HCT116 (cell line): ENCODE data around the gene IL22RA1. TPM values are rescaled to one million over a fixed set of nuclear protein-coding genes. Genes with fewer than 3 reads are reported as not detected.
A peak's percentile ranks its signal among the peaks of the same experiment; 100 is the strongest.

ENCODE experiments used
- ATAC-seq: fragments of 200-7000 bp; cut with Tn5 transposase; 2 replicates; pipeline ENCODE4 v1.9.1; 2020; ENCODE audit warnings: mild to moderate bottlenecking, moderate library complexity
- BruUV-seq: library from RNA; stranded (reverse); fragments of 400-500 nt; replicated peaks from 2 replicates; lab custom pipeline; 2021; lab: Mats Ljungman, UMichigan
- CTCF ChIA-PET: fragments of 300-600 bp; sonication (Branson Sonifier 250); formaldehyde crosslinking; loops from one replicate; lab custom pipeline; 2021; ENCODE audit warnings: antibody characterized with exemption; lab: Charles Lee
- POLR2A ChIA-PET: fragments of 300-600, 350-600 bp; sonication (Branson Sonifier 250); formaldehyde crosslinking; loops from one replicate; lab custom pipeline; 2021; ENCODE audit warnings: antibody characterized with exemption; lab: Charles Lee
- RAD21 ChIA-PET, 2 experiments: fragments of 300-600 bp; sonication (Branson Sonifier 250); formaldehyde crosslinking; loops; one replicate each; lab custom pipeline; 2023; ENCODE audit warnings: low total read pairs in 2 of 2; ENCODE audit not compliant: uncharacterized antibody in 2 of 2, unreplicated experiment in 2 of 2, low non-redundant PET in 1 of 2; lab: Charles Lee
- DNase-seq: peaks from one replicate; pipeline ENCODE4 v3.0.0-alpha.2; 2010; ENCODE audit warnings: low read depth, low spot score
- H2AFZ ChIP-seq: fragments of 200-600 bp; shearing (Covaris generic), sonication (generic); 2 replicates; pipeline ENCODE4 v1.6.1; 2017; ENCODE audit warnings: low read depth, mixed run types, mixed read lengths, antibody characterized with exemption, low read length; ENCODE audit not compliant: poor library complexity, severe bottlenecking
- H3K27ac ChIP-seq: 2 replicates; pipeline ENCODE4 v1.5.1; 2012; ENCODE audit warnings: low read depth, low read length
- H3K27me3 ChIP-seq: fragments of 200-600 bp; sonication (generic); 2 replicates; pipeline ENCODE4 v1.6.1; 2016; ENCODE audit warnings: mixed run types, low read length, mixed read lengths; ENCODE audit not compliant: insufficient read depth
- H3K36me3 ChIP-seq, 2 experiments: fragments of 200-500 bp in 1 of 2; fragments of 200-600 bp in 1 of 2; sonication (Bioruptor generic) in 1 of 2; sonication (generic) in 1 of 2; 2 replicates each; pipeline versions ENCODE4 v1.5.1 to v1.6.1; 2014 to 2016; ENCODE audit warnings: low read length in 2 of 2, inconsistent platforms in 1 of 2, mixed read lengths in 1 of 2, mixed run types in 1 of 2; ENCODE audit not compliant: insufficient read depth in 2 of 2, control insufficient read depth in 1 of 2
- H3K4me1 ChIP-seq, 2 experiments: fragments of 200-600 bp in 1 of 2; sonication (generic) in 1 of 2; 2 replicates each; pipeline versions ENCODE4 v1.5.1 to v1.6.1; 2012 to 2017; ENCODE audit warnings: low read length in 2 of 2, inconsistent platforms in 1 of 2, mild to moderate bottlenecking in 1 of 2, mixed read lengths in 1 of 2, mixed run types in 1 of 2, moderate library complexity in 1 of 2; ENCODE audit not compliant: insufficient read depth in 2 of 2, control insufficient read depth in 1 of 2
- H3K4me2 ChIP-seq: fragments of 200-600 bp; sonication (generic); 2 replicates; pipeline ENCODE4 v1.6.1; 2017; ENCODE audit warnings: mixed run types, low read length, mixed read lengths
- H3K4me3 ChIP-seq, 2 experiments: fragments of 200-600 bp in 1 of 2; sonication (generic) in 1 of 2; replicated peaks in 1 of 2; 2 replicates each; pipeline ENCODE4 v1.5.1; 2011 to 2016; ENCODE audit warnings: low read length in 2 of 2, control low read depth in 1 of 2, low read depth in 1 of 2, mild to moderate bottlenecking in 1 of 2, mixed read lengths in 1 of 2, mixed run types in 1 of 2
- H3K79me2 ChIP-seq: fragments of 200-600 bp; sonication (generic); 2 replicates; pipeline ENCODE4 v1.6.1; 2017; ENCODE audit warnings: mild to moderate bottlenecking, mixed run types, low read length, moderate library complexity, mixed read lengths; ENCODE audit not compliant: insufficient read depth
- H3K9ac ChIP-seq: fragments of 200-600 bp; sonication (generic); 2 replicates; pipeline ENCODE4 v1.6.1; 2016; ENCODE audit warnings: low read length, mixed read lengths
- H3K9me2 ChIP-seq: fragments of 200-600 bp; sonication (generic), shearing (Covaris generic); 2 replicates; pipeline ENCODE4 v1.6.1; 2017; ENCODE audit warnings: mixed run types, mild to moderate bottlenecking, moderate library complexity; ENCODE audit not compliant: insufficient read depth
- H3K9me3 ChIP-seq, 2 experiments: fragments of 200-500 bp in 1 of 2; fragments of 200-600 bp in 1 of 2; sonication (Bioruptor generic) in 1 of 2; sonication (generic) in 1 of 2; 2 replicates each; pipeline ENCODE4 v1.6.1; 2014 to 2017; ENCODE audit warnings: low read length in 2 of 2, mixed read lengths in 2 of 2, inconsistent platforms in 1 of 2, low read depth in 1 of 2, mild to moderate bottlenecking in 1 of 2, mixed run types in 1 of 2, moderate library complexity in 1 of 2; ENCODE audit not compliant: control insufficient read depth in 1 of 2, insufficient read depth in 1 of 2
- H4K20me1 ChIP-seq: fragments of 200-600 bp; sonication (generic), shearing (Covaris generic); 2 replicates; pipeline ENCODE4 v1.6.1; 2017; ENCODE audit warnings: mixed run types, mild to moderate bottlenecking, moderate library complexity; ENCODE audit not compliant: insufficient read depth
- CBX3 ChIP-seq: IDR thresholded peaks from 2 replicates; pipeline ENCODE4 v1.6.1; 2012; ENCODE audit warnings: low read depth
- ELF1 ChIP-seq: IDR thresholded peaks from 2 replicates; pipeline ENCODE4 v1.6.1; 2012; ENCODE audit warnings: low read depth, borderline replicate concordance
- EZH2 ChIP-seq: fragments of 200-600 bp; sonication (generic); IDR thresholded peaks from 2 replicates; pipeline ENCODE4 v1.6.1; 2017; ENCODE audit warnings: antibody characterized with exemption, mixed run types
- JUND ChIP-seq: IDR thresholded peaks from 2 replicates; pipeline ENCODE4 v1.6.1; 2012
- POLR2AphosphoS5 ChIP-seq: IDR thresholded peaks from 2 replicates; pipeline ENCODE4 v1.6.1; 2011; ENCODE audit warnings: mild to moderate bottlenecking, low read depth, low read length, moderate library complexity
- RAD21 ChIP-seq: IDR thresholded peaks from 2 replicates; pipeline ENCODE4 v1.6.1; 2012; ENCODE audit warnings: low read depth, mild to moderate bottlenecking
- YY1 ChIP-seq: IDR thresholded peaks from 2 replicates; pipeline ENCODE4 v1.6.1; 2011; ENCODE audit warnings: low read length, low read depth, moderate library complexity, mild to moderate bottlenecking; ENCODE audit not compliant: insufficient replicate concordance; ENCODE audit errors: extremely low read depth
- ZFX ChIP-seq: fragments of 450-650 bp; IDR thresholded peaks from 2 replicates; pipeline ENCODE4 v1.6.1; 2017
- intact Hi-C: fragments of 100-400 bp; cut with micrococcal nuclease; formaldehyde crosslinking; loops from 2 replicates; pipeline ENCODE4 v1.10.0; 2022
- total RNA-seq: library from RNA; stranded (reverse); gene quantifications from one replicate; pipeline ENCODE4 v1.2.1, GENCODE V29; 2021; ENCODE audit not compliant: unreplicated experiment
- TF ChIP-seq, protein P1 (sequence below): IDR thresholded peaks from 2 replicates; pipeline ENCODE4 v1.6.1; 2012; ENCODE audit warnings: low read depth
- TF ChIP-seq, protein P2 (sequence below), 3 experiments: fragments of 200-600 bp in 1 of 3; sonication (generic) in 1 of 3; IDR thresholded peaks in 2 of 3; conservative IDR thresholded peaks in 1 of 3; 2 replicates each; pipeline ENCODE4 v1.5.1; 2012 to 2017; ENCODE audit warnings: low read depth in 2 of 3, low read length in 2 of 3, antibody characterized with exemption in 1 of 3, borderline replicate concordance in 1 of 3, control low read depth in 1 of 3, mild to moderate bottlenecking in 1 of 3, mixed read lengths in 1 of 3, mixed run types in 1 of 3, moderate library complexity in 1 of 3; ENCODE audit not compliant: insufficient read depth in 1 of 3
- TF ChIP-seq, protein P3 (sequence below): IDR thresholded peaks from 2 replicates; pipeline ENCODE4 v1.6.1; 2012

IL22RA1 gene
- total RNA-seq, 1 experiment from 2014 or later, result 2.1 TPM

DNA sequence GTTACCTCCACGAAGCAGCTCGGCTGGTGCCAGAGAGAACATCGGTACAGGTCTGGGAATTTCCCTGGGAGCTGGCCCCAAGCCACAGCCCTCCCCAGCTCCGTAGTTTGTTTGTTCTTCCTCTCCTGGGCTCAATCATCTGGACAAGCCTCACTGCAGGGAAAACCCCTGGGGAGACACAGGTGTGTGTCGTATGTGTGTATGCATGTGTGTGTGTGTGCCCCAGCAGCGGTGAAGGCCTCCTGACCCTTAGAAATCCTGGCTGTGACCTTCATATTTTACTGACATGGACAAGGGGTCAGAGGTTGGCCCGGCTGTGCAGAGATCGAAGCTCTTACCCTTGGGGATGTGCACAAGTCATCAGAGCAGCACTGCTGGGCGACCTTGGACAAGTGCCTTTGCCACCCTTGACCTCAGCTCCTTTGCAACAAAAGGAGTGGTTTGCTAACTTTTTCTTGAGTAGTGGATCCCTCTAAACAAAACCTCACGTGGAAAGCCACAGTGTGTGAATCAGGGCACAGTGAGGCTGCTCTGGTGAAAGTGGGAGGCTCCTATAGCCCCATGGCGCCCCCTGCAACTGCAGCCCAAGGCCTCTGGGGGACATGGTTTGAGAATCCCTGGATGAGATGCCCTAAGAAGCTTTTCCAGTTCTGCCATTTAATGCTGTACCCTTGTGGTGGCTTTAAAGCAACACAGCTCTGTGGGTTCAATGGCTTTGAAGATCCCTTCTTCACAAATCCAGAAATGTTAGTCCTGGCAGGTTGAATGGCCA is 12.3 kb upstream of the IL22RA1 start:
- Histone ChIP-seq H2AFZ (no peak overlapping the region), H4K20me1 (no peaks in the 10 kb centered on the region), H3K4me2 (no peak overlapping the region), H3K9ac (no peak overlapping the region)
- TF ChIP-seq YY1 (no peak), POLR2AphosphoS5 (no peak), JUND (no peak), EZH2 (no peak), ELF1 (no peak), ZFX (no peak), RAD21 (0 out of 2 replicates have a peak, but pooled peaks have one; percentile 19), CBX3 (no peak)
- TF ChIP-seq, protein P1, sequence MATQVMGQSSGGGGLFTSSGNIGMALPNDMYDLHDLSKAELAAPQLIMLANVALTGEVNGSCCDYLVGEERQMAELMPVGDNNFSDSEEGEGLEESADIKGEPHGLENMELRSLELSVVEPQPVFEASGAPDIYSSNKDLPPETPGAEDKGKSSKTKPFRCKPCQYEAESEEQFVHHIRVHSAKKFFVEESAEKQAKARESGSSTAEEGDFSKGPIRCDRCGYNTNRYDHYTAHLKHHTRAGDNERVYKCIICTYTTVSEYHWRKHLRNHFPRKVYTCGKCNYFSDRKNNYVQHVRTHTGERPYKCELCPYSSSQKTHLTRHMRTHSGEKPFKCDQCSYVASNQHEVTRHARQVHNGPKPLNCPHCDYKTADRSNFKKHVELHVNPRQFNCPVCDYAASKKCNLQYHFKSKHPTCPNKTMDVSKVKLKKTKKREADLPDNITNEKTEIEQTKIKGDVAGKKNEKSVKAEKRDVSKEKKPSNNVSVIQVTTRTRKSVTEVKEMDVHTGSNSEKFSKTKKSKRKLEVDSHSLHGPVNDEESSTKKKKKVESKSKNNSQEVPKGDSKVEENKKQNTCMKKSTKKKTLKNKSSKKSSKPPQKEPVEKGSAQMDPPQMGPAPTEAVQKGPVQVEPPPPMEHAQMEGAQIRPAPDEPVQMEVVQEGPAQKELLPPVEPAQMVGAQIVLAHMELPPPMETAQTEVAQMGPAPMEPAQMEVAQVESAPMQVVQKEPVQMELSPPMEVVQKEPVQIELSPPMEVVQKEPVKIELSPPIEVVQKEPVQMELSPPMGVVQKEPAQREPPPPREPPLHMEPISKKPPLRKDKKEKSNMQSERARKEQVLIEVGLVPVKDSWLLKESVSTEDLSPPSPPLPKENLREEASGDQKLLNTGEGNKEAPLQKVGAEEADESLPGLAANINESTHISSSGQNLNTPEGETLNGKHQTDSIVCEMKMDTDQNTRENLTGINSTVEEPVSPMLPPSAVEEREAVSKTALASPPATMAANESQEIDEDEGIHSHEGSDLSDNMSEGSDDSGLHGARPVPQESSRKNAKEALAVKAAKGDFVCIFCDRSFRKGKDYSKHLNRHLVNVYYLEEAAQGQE, result no peak
- TF ChIP-seq, protein P2, sequence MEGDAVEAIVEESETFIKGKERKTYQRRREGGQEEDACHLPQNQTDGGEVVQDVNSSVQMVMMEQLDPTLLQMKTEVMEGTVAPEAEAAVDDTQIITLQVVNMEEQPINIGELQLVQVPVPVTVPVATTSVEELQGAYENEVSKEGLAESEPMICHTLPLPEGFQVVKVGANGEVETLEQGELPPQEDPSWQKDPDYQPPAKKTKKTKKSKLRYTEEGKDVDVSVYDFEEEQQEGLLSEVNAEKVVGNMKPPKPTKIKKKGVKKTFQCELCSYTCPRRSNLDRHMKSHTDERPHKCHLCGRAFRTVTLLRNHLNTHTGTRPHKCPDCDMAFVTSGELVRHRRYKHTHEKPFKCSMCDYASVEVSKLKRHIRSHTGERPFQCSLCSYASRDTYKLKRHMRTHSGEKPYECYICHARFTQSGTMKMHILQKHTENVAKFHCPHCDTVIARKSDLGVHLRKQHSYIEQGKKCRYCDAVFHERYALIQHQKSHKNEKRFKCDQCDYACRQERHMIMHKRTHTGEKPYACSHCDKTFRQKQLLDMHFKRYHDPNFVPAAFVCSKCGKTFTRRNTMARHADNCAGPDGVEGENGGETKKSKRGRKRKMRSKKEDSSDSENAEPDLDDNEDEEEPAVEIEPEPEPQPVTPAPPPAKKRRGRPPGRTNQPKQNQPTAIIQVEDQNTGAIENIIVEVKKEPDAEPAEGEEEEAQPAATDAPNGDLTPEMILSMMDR (IDR thresholded peaks at IDR 0.05 in 2 of 3, conservative IDR thresholded peaks at IDR 0.05 in 1 of 3; ENCODE audit: borderline replicate concordance in 1 of 3, insufficient read depth in 1 of 3, low read depth in 2 of 3, low read length in 2 of 3), result peak; percentile 32 to 69 (median 65); a peak in 5 of 6 replicates
- TF ChIP-seq, protein P3, sequence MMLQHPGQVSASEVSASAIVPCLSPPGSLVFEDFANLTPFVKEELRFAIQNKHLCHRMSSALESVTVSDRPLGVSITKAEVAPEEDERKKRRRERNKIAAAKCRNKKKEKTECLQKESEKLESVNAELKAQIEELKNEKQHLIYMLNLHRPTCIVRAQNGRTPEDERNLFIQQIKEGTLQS, result no peak
- TF ChIP-seq, all 23 proteins: peak for 2
- Histone ChIP-seq H3K9me2 (no peaks in the 10 kb centered on the region), H3K4me3 (no peak overlapping the region), H3K79me2 (no peaks in the 10 kb centered on the region), H3K36me3 (peaks cover 0 to 4% of the 10 kb centered on the region in 2 experiments; a peak in 2 of 4 replicates), H3K9me3 (no peaks in the 10 kb centered on the region), H3K27me3 (no peaks in the 10 kb centered on the region), H3K27ac (no peak overlapping the region), H3K4me1 (peaks cover 0 to 8% of the 10 kb centered on the region in 2 experiments; a peak in 3 of 4 replicates)
- no TSS peak for BruUV-seq
- RAD21 ChIA-PET, result interaction anchor here (0.6 kb wide), 2 partner anchors 236 to 510 kb away, joined by 3 read pairs; no protein-coding TSS in a partner anchor
- CTCF ChIA-PET, result interaction anchor here (1.1 to 1.5 kb wide), 4 partner anchors 44 to 260 kb away, joined by 3 to 6 read pairs (median 4); partner anchors contain the start of gene NIPAL3
- POLR2A ChIA-PET, result no interaction called here
- ATAC-seq (peak; percentile 59), DNase-seq (peak; percentile 19)
- intact Hi-C loops, result no loop called here
